Immature natural killer cell (primary cell): ENCODE results near the gene EFTUD2. TPM values are rescaled to one million over a fixed set of nuclear protein-coding genes. Genes with fewer than 3 reads are reported as not detected.

Source experiments
- DNase-seq, 3 donors: peaks; one replicate each; pipeline ENCODE4 v3.0.0; 2022; ENCODE audit warnings: mixed read lengths in 1 of 3
- H3K27ac Mint-ChIP-seq, 6 donors: one replicate each; pipeline ENCODE4 v1.8.0; 2020; ENCODE audit warnings: mixed read lengths in 6 of 6, mild to moderate bottlenecking in 5 of 6, inconsistent platforms in 4 of 6, moderate library complexity in 3 of 6
- H3K27me3 Mint-ChIP-seq, 3 donors: one replicate each; pipeline ENCODE4 v1.8.0; 2020 to 2021; ENCODE audit warnings: low read depth in 3 of 3, mild to moderate bottlenecking in 3 of 3, mixed read lengths in 3 of 3, moderate library complexity in 3 of 3, inconsistent platforms in 1 of 3
- H3K36me3 Mint-ChIP-seq, 3 donors: one replicate each; pipeline ENCODE4 v1.8.0; 2020; ENCODE audit warnings: mixed read lengths in 3 of 3, inconsistent platforms in 2 of 3, mild to moderate bottlenecking in 2 of 3
- H3K4me1 Mint-ChIP-seq, 2 donors: one replicate each; pipeline ENCODE4 v1.8.0; 2020; ENCODE audit warnings: inconsistent platforms in 2 of 2, mild to moderate bottlenecking in 2 of 2, mixed read lengths in 2 of 2, moderate library complexity in 1 of 2
- H3K4me3 Mint-ChIP-seq, 5 donors: one replicate each; pipeline ENCODE4 v1.8.0; 2020; ENCODE audit warnings: mild to moderate bottlenecking in 5 of 5, mixed read lengths in 5 of 5, inconsistent platforms in 3 of 5, moderate library complexity in 3 of 5
- H3K9me3 Mint-ChIP-seq, 6 donors: one replicate each; pipeline ENCODE4 v1.8.0; 2020; ENCODE audit warnings: mild to moderate bottlenecking in 6 of 6, mixed read lengths in 6 of 6, inconsistent platforms in 4 of 6, moderate library complexity in 3 of 6
- polyA plus RNA-seq, 3 donors: library from polyadenylated mRNA; unstranded; fragments of 300-500 nt; fragmentation: Illumina TruSeq; gene quantifications; one replicate each; pipeline ENCODE4 v1.2.3, GENCODE V29; 2021

EFTUD2 gene
- polyA plus RNA-seq, 3 donors from 2014 or later, result 76.5 to 109 (median 101) TPM

DNA sequence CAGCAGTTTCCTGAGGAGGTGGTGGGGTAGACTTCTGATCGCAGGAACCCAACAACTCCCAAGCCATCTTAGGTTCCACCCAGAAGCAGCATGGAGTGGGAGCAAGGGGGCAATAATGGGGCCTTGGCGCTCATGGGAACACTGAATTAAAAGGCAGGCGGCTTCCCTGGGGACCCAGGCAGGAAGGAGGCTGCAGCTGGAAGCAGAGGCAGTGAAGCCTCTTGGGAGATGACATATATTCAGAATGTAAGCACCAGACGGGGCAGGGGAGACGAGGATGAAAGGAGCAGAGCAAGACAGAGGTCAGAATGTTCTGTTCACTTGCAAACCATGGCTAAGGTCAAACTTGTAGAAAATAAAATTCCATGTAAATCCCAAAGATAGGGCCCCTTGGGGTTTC, 48.6 kb downstream of the EFTUD2 start:
- H3K4me1 Mint-ChIP-seq, result no peaks in the 10 kb centered on the region
- H3K27ac Mint-ChIP-seq, result peak overlapping the region in 1 of 6 donors; percentile 14
- H3K36me3 Mint-ChIP-seq, result peaks cover 12 to 39% (median 24%) of the 10 kb centered on the region in 3 donors
- no peaks in the 10 kb centered on the region for H3K9me3 Mint-ChIP-seq
- peaks cover 0 to 1% (median 0%) of the 10 kb centered on the region in 3 donors for H3K27me3 Mint-ChIP-seq
- no peak overlapping the region for H3K4me3 Mint-ChIP-seq
- DNase-seq, result no peak

DNA sequence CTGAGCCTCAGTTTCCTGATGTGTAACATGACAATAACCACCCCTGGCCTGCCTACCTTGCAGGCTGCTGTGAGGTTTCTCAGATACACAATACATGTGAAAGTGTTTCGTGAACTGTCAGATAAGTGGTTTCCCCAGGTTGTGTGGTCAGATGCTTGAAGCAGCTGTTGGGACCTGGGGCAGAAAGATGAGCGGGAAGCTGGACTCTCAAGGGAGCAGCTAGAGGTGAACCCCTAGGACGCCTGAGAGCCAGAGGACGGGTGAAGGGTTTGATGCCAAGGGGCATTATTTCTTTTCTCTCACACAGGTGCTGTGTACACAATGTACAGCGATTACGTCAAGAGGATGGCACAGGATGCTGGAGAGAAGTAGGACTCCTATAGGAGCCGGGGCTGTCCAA, 49.2 kb downstream of the EFTUD2 start:
- no peak for DNase-seq
- Mint-ChIP-seq H3K4me3 (no peak overlapping the region), H3K4me1 (no peaks in the 10 kb centered on the region), H3K27me3 (peaks cover 0 to 1% (median 0%) of the 10 kb centered on the region in 3 donors), H3K36me3 (peaks cover 12 to 39% (median 24%) of the 10 kb centered on the region in 3 donors), H3K9me3 (no peaks in the 10 kb centered on the region), H3K27ac (peak overlapping the region in 4 of 6 donors; percentile 11 to 57 (median 20))

DNA sequence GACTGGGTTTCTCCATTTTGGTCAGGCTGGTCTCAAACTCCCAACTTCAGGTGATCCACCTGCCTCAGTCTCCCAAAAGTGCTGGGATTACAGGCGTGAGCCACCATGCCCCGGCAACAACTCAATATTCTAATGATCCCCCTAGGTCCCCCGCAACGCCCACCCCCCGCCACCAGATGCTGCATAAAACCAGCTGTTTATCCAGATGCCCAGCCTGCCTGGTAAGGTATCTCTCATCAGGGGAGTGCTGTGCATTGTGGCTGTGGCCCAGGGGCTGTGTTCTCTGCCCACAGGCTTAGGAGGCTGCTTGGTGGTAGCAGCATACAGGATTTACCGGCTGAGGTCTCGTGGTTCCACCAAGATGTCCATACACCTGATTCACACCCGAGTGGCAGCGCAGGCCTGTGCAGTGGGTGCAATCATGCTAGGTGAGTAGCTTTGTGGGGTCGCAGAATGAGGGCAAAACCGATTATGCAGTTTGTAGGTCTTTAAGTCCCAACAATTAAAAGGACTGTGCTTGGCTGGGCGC, 50.2 kb downstream of the EFTUD2 start:
- Mint-ChIP-seq H3K36me3 (peaks cover 5 to 29% (median 14%) of the 10 kb centered on the region in 3 donors), H3K4me3 (no peak overlapping the region), H3K27ac (no peak overlapping the region), H3K9me3 (no peaks in the 10 kb centered on the region), H3K27me3 (peaks cover 0 to 1% (median 0%) of the 10 kb centered on the region in 3 donors), H3K4me1 (no peaks in the 10 kb centered on the region)
- no peak for DNase-seq

DNA sequence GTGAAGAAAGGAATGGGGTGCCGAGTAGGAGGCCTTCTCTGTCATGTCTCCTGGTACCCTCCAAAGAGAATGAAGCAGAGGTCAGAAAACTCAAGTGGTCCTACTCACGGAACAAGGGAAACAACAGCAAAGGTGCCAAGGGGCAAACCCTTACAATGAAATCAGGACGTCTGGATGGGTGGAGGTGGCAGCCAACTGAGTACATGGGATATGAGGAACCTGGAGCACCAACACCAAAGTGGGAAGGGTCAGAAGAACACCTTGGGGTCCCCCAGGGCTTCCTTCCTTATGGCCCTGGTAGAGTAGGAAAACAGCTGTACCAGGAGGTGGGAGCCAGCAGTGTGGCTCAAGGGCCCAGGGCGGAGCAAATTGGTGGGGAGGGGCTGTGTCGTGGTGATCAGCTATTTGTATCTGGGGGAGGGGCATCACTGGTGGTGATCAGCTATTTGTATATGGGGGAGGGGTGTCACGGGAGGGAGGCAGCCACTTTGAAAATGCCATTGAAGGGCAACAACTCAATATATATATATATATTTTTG, 50.9 kb downstream of the EFTUD2 start:
- H3K9me3 Mint-ChIP-seq, result no peaks in the 10 kb centered on the region
- H3K4me3 Mint-ChIP-seq, result no peak overlapping the region
- H3K4me1 Mint-ChIP-seq, result no peaks in the 10 kb centered on the region
- peaks cover 5 to 22% (median 9%) of the 10 kb centered on the region in 3 donors for H3K36me3 Mint-ChIP-seq
- no peak for DNase-seq
- peak overlapping the region in 3 of 6 donors; percentile 3 to 50 (median 30) for H3K27ac Mint-ChIP-seq
- peaks cover 0 to 1% (median 0%) of the 10 kb centered on the region in 3 donors for H3K27me3 Mint-ChIP-seq

DNA sequence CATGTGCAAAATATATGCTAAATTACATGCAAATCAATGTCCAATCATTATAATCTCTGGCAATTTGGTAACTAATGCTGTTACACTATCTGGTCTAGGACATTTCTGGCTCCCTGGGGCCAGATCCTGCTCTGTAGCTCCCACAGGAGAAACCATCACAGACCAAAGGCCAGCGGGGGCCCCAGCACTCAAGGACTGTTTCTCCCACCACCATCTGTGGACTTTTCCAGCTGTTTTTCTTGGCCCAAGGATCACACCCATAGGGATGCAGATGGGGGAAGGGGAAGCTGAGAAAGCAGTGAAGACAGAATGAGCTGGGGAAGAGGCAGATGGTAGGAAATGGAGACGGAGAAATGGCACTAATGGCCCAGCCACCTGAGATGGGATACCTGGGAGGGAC, 51.7 kb downstream of the EFTUD2 start, which contains the start of gene HIGD1B:
Gene HIGD1B (plus strand): TSS at position 298 of the 400 bp plus-strand sequence. CDS start 270 bp downstream, outside the sequence.
- no peaks in the 10 kb centered on the region for H3K9me3 Mint-ChIP-seq
- H3K27ac Mint-ChIP-seq, result peak within 1 kb of the TSS in 4 of 6 donors; percentile 3 to 50 (median 37)
- H3K4me1 Mint-ChIP-seq, result no peaks in the 10 kb centered on the region
- DNase-seq, result no peak
- peaks cover 0 to 1% (median 0%) of the 10 kb centered on the region in 3 donors for H3K27me3 Mint-ChIP-seq
- H3K36me3 Mint-ChIP-seq, result peaks cover 5 to 20% (median 9%) of the 10 kb centered on the region in 3 donors
- H3K4me3 Mint-ChIP-seq, result no peak within 1 kb of the TSS

DNA sequence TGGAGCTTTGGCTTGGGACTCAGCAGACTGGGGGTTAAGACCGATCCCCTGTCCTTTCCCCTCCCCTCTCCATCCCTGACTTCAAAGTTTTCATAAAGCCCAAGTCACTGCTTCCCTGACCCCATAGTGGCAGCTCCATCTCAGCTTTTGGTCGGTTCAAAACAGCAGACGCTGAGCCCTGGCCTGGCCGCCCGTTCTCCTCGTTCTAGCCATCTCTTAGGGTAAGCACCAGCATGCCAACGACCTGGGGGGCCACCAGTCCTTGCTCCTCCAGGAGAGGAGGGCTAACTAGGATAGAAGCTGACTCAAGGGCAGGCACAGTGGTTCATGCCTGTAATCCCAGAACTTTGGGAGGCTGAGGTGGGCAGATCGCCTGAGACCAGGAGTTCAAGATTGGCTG, 53.0 kb downstream of the EFTUD2 start:
- Mint-ChIP-seq H3K27ac (no peak overlapping the region), H3K4me1 (no peaks in the 10 kb centered on the region), H3K36me3 (peaks cover 5 to 11% (median 9%) of the 10 kb centered on the region in 3 donors), H3K9me3 (no peaks in the 10 kb centered on the region), H3K27me3 (peaks cover 0 to 2% (median 1%) of the 10 kb centered on the region in 3 donors), H3K4me3 (no peak overlapping the region)
- no peak for DNase-seq

DNA sequence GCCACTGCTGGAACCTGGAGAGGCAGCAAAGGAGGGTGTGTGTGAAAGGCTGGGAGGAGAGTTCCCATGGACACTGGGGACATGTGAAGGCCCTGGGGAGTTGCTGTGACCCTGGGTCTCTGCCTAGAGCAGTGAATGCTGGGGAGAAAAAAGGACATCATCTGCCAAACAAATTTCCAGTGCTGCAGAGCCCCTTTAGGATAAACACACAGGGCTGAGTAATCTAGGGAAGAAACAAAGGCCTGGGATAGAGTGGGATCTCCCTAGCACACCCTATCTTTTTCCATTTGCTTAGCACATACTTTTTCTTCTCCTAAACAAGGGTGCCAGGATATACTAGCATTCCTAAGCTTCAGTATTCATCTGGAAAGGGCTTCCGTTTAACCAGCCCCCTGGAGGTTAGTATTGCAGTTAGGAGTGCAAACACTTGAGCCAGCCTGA, 54.8 kb downstream of the EFTUD2 start:
- H3K27me3 Mint-ChIP-seq, result peaks cover 0 to 3% (median 0%) of the 10 kb centered on the region in 3 donors
- no peaks in the 10 kb centered on the region for H3K4me1 Mint-ChIP-seq
- no peak overlapping the region for H3K27ac Mint-ChIP-seq
- H3K36me3 Mint-ChIP-seq, result no peaks in the 10 kb centered on the region
- H3K9me3 Mint-ChIP-seq, result no peaks in the 10 kb centered on the region
- H3K4me3 Mint-ChIP-seq, result no peak overlapping the region
- DNase-seq, result no peak

DNA sequence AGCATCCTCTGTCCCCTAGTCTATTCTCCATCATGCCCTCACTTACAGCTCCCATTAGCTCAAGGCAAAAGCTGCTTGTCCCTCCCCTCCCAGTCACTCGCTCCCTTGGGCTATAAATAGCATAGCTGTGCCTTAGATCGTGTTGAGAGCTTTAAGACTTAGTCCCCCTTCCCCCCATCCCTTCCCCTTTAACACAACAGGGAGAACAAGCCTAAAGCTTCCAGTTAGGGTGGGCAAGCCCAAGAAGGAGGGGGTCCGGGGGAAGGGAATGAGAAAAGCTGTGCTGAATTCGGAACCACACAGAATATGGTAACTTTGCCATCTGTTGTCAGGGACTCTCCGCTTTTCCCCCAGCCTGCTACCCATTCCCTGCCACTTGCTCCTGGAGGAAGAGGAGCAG, 56.5 kb downstream of the EFTUD2 start:
- H3K9me3 Mint-ChIP-seq, result no peaks in the 10 kb centered on the region
- peaks cover 0 to 3% (median 0%) of the 10 kb centered on the region in 3 donors for H3K27me3 Mint-ChIP-seq
- H3K27ac Mint-ChIP-seq, result peak overlapping the region in 1 of 6 donors; percentile 50
- DNase-seq, result no peak
- H3K36me3 Mint-ChIP-seq, result no peaks in the 10 kb centered on the region
- H3K4me1 Mint-ChIP-seq, result no peaks in the 10 kb centered on the region
- no peak overlapping the region for H3K4me3 Mint-ChIP-seq

DNA sequence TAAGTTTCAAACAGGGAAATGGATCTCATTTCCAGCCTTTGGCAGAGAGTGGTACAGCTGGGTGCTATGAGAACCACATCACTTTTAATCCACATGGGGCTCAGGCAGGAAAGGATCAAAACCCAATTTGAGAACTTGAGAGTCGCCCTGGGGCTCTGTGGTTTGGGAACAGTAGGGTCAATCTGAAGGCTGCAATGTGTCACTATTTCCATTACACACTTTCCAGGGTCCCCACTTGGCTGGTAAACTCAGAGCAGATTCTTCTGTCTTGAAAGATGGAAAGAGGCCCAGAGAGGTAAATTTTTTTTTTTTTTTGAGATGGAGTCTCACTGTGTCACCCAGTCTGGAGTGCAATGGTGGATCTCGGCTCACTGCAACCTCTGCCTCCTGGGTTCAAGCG, 58.3 kb downstream of the EFTUD2 start:
- Mint-ChIP-seq H3K27me3 (peaks cover 0 to 3% (median 0%) of the 10 kb centered on the region in 3 donors), H3K9me3 (no peaks in the 10 kb centered on the region), H3K36me3 (no peaks in the 10 kb centered on the region), H3K4me3 (no peak overlapping the region), H3K27ac (no peak overlapping the region), H3K4me1 (no peaks in the 10 kb centered on the region)
- DNase-seq, result no peak

DNA sequence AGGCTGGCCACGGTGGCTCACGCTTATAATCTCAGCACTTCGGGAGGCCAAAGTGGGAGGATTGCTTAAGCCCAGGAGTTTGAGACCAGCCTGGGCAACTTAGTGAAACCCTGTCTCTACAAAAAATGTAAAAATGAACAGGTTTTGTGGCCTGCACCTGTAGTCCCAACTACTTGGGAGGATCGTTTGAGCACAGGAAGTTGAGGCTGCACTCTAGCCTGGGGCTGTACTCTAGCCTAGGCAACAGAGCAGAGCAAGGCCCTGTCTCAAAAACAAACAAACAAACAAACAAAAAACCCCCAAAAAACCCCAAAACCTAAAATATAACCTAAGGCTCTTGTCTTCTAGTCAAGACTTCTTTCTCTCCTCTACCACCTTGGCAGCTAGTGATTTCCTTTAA, 59.0 kb downstream of the EFTUD2 start:
- Mint-ChIP-seq H3K36me3 (no peaks in the 10 kb centered on the region), H3K4me3 (no peak overlapping the region), H3K27me3 (peaks cover 0 to 3% (median 2%) of the 10 kb centered on the region in 3 donors), H3K27ac (no peak overlapping the region), H3K9me3 (no peaks in the 10 kb centered on the region), H3K4me1 (no peaks in the 10 kb centered on the region)
- DNase-seq, result no peak

DNA sequence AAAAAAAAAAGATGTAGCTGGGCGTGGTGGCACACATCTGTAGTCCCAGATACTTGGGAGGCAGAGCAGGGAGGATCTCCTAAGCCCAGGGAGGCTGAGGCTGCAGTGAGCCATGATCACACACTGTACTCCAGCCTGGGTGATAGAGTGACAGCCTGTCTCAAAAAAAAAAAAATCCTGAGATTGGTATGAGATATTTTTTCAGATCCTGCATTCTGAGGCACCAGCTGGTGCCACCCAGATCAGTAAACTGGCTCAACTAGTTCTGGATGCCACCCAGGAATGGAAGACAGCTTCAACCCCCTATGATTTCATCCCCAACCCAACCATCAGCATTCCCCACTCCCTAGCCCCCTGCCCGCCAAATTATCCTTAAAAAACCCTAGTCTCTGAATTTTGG, 62.0 kb downstream of the EFTUD2 start:
- H3K9me3 Mint-ChIP-seq, result no peaks in the 10 kb centered on the region

DNA sequence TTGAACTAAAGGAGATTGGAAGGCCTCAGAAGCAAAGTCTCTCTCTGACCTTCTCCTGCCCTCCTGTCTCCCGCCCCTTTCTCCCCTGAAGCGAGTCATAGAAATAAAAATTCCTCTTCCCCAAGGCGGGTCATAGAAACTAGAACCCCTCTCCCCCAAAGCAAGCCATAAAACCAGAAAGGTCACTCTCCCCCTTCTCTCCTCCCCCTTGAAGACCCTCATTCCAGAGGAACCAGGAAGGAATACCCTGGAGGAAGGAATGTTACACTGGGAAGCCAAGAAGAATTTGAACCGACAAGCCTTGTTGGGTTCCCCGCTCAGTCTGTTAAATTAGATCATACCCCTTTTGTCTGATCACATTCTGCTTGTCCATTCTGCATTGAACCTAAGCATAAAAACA, 66.4 kb downstream of the EFTUD2 start:
- no peak for DNase-seq
- no peaks in the 10 kb centered on the region for H3K9me3 Mint-ChIP-seq
- H3K4me3 Mint-ChIP-seq, result no peak overlapping the region
- no peak overlapping the region for H3K27ac Mint-ChIP-seq
- no peaks in the 10 kb centered on the region for H3K36me3 Mint-ChIP-seq
- H3K27me3 Mint-ChIP-seq, result peaks cover 20 to 27% (median 25%) of the 10 kb centered on the region in 3 donors
- peaks cover 11 to 15% of the 10 kb centered on the region in 2 donors for H3K4me1 Mint-ChIP-seq

More for the DNA sequence above, 62.0 kb downstream of the EFTUD2 start:
- no peaks in the 10 kb centered on the region for H3K4me1 Mint-ChIP-seq
- no peak for DNase-seq
- H3K36me3 Mint-ChIP-seq, result no peaks in the 10 kb centered on the region
- H3K27me3 Mint-ChIP-seq, result peaks cover 4 to 12% (median 12%) of the 10 kb centered on the region in 3 donors
- H3K27ac Mint-ChIP-seq, result no peak overlapping the region
- no peak overlapping the region for H3K4me3 Mint-ChIP-seq

DNA sequence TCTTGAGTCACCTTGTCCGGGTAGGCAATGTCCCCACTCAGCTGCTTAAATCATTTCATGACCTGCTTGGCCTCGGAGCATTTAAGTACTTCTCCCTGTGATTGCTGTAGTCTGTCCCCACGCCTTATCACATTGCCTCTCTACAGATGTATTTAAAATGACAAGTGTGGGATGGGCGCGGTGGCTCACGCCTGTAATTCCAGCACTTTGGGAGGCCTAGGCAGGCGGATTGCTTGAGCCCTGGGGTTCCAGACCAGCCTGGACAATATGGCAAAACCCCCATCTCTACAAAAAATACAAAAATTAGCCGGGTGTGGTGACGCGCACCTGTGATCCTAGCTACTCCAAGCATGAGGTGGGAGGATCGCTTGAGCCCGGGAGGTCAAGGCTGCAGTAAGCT, 67.9 kb downstream of the EFTUD2 start:
- Mint-ChIP-seq H3K4me3 (peak overlapping the region; percentile 24 to 64 (median 38)), H3K9me3 (no peaks in the 10 kb centered on the region), H3K36me3 (no peaks in the 10 kb centered on the region), H3K4me1 (peaks cover 11 to 15% of the 10 kb centered on the region in 2 donors), H3K27ac (no peak overlapping the region), H3K27me3 (peaks cover 25 to 35% (median 31%) of the 10 kb centered on the region in 3 donors)
- no peak for DNase-seq

DNA sequence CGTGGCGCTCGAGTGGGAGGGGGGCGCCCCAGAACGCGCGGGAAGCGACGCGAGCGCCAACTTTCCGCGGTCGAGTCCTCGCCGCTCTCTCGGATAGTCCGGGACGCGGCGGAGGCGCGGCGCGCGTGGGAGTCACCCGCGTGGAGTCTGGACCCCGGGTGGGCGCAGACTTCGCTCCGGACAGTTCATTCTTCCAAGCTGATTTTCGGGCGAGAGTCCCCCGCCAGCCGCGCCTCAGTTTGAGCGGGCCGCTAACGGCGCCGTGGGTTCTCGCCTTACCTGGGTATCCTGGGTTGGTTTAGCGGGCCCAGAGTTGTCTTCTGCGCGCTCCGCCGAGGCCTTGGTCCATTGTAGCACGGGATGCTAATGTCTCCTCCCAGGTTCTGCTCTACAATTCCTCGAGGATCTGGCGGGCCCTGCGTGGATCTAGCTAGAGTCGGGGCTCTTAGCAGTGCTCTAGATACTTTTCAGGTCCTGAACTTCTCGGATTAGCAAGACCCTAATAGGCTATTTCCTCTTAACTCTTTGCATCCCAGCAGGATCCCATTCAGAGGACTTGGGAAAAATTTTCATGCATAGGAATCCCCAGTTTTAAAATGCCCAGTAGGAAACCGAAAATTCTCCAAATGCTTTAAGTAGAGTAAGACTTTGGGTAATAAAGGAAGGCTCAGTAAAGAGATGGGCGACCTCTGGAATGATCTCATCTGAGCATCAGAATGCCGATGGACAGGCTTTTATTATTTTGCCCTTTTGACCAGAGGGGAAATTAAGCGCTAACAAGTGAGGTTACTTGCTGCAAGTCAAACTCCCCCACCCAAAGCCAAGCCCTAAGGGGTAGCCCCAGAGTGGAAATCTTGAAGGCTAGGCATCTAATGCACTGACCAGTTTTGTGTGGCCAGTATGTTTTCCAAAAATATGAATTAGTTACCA, 68.6 kb downstream of the EFTUD2 start:
- H3K4me3 Mint-ChIP-seq, result peak overlapping the region; percentile 64 to 78 (median 69)
- H3K27me3 Mint-ChIP-seq, result peaks cover 25 to 39% (median 31%) of the 10 kb centered on the region in 3 donors
- DNase-seq, result no peak
- no peak overlapping the region for H3K27ac Mint-ChIP-seq
- no peaks in the 10 kb centered on the region for H3K9me3 Mint-ChIP-seq
- peaks cover 11 to 15% of the 10 kb centered on the region in 2 donors for H3K4me1 Mint-ChIP-seq
- H3K36me3 Mint-ChIP-seq, result no peaks in the 10 kb centered on the region
